HEK293 (cell line): ENCODE results near the gene STRA6.

Experiments used
- CTCF ChIA-PET: fragments of 350-600 bp; formaldehyde crosslinking; extraction: SDS; loops from one replicate; lab custom pipeline; 2021; ENCODE audit warnings: antibody characterized with exemption; lab: Yijun Ruan, JAX
- POLR2A ChIA-PET: fragments of 300-600 bp; formaldehyde crosslinking; extraction: SDS; loops from one replicate; lab custom pipeline; 2020; ENCODE audit warnings: antibody characterized with exemption, inconsistent platforms; lab: Yijun Ruan, JAX
- H3K27ac ChIP-seq: fragments of 200-500 bp; sonication (Bioruptor generic); 2 replicates; pipeline ENCODE4 v1.5.1; 2014; ENCODE audit warnings: low read depth, low read length, control low read depth, inconsistent platforms; ENCODE audit errors: extremely low read depth
- H3K36me3 ChIP-seq, 2 experiments: fragments of 200-500 bp in 1 of 2; sonication (Bioruptor generic) in 1 of 2; 1 replicate in 1 of 2; 2 replicates in 1 of 2; pipeline ENCODE4 v1.5.1; 2014 to 2017; ENCODE audit warnings: inconsistent platforms in 2 of 2, low read length in 2 of 2; ENCODE audit not compliant: control insufficient read depth in 2 of 2, insufficient read depth in 1 of 2
- H3K4me1 ChIP-seq: fragments of 200-500 bp; sonication (Bioruptor generic); 2 replicates; pipeline ENCODE4 v1.5.1; 2014; ENCODE audit warnings: mild to moderate bottlenecking, low read length, inconsistent platforms; ENCODE audit not compliant: control insufficient read depth, insufficient read depth
- H3K4me3 ChIP-seq: 2 replicates; pipeline ENCODE4 v1.5.1; 2011; ENCODE audit warnings: low read depth, mild to moderate bottlenecking, control low read depth, low read length, moderate library complexity
- H3K9me3 ChIP-seq: fragments of 200-500 bp; sonication (Bioruptor generic); 2 replicates; pipeline ENCODE4 v1.5.1; 2014; ENCODE audit warnings: low read depth, low read length, inconsistent platforms; ENCODE audit not compliant: control insufficient read depth, insufficient read depth
- GLI2 ChIP-seq: fragments of 450-650 bp; formaldehyde crosslinking; IDR thresholded peaks from 2 replicates; pipeline ENCODE4; 2017; ENCODE audit warnings: missing biosample characterization, missing genetic modification characterization, low read depth, borderline replicate concordance
- GLIS2 ChIP-seq: fragments of 450-650 bp; formaldehyde crosslinking; IDR thresholded peaks from 2 replicates; pipeline ENCODE4 v1.5.1; 2016; ENCODE audit warnings: missing biosample characterization, missing genetic modification characterization
- KLF7 ChIP-seq: fragments of 450-650 bp; formaldehyde crosslinking; IDR thresholded peaks from 2 replicates; pipeline ENCODE4 v1.5.1; 2016; ENCODE audit warnings: missing biosample characterization, missing genetic modification characterization, borderline replicate concordance
- MZF1 ChIP-seq: fragments of 450-650 bp; formaldehyde crosslinking; IDR thresholded peaks from 2 replicates; pipeline ENCODE4 v1.5.1; 2017; ENCODE audit warnings: missing biosample characterization, missing genetic modification characterization, borderline replicate concordance
- TCF7L2 ChIP-seq: IDR thresholded peaks from 2 replicates; pipeline ENCODE4 v1.6.1; 2011; ENCODE audit warnings: low read depth, mild to moderate bottlenecking, inconsistent platforms, low read length, moderate library complexity, borderline replicate concordance
- WT1 ChIP-seq: fragments of 450-650 bp; formaldehyde crosslinking; IDR thresholded peaks from 2 replicates; pipeline ENCODE4 v1.5.1; 2016; ENCODE audit warnings: missing biosample characterization, missing genetic modification characterization
- ZBTB20 ChIP-seq: fragments of 450-650 bp; formaldehyde crosslinking; IDR thresholded peaks from 2 replicates; pipeline ENCODE4 v1.5.1; 2016; ENCODE audit warnings: missing biosample characterization, missing genetic modification characterization
- ZFP69B ChIP-seq: fragments of 450-650 bp; formaldehyde crosslinking; IDR thresholded peaks from 2 replicates; pipeline ENCODE4 v1.5.1; 2016; ENCODE audit warnings: missing biosample characterization, missing genetic modification characterization
- ZIC2 ChIP-seq: fragments of 450-650 bp; formaldehyde crosslinking; IDR thresholded peaks from 2 replicates; pipeline ENCODE4 v1.5.1; 2016; ENCODE audit warnings: missing biosample characterization, missing genetic modification characterization
- ZNF138 ChIP-seq: fragments of 450-650 bp; formaldehyde crosslinking; IDR thresholded peaks from 2 replicates; pipeline ENCODE4 v1.5.1; 2016; ENCODE audit warnings: missing biosample characterization, missing genetic modification characterization, borderline replicate concordance
- ZNF157 ChIP-seq: fragments of 450-650 bp; formaldehyde crosslinking; IDR thresholded peaks from 2 replicates; pipeline ENCODE4 v1.5.1; 2016; ENCODE audit warnings: missing biosample characterization, missing genetic modification characterization
- ZNF529 ChIP-seq: fragments of 450-650 bp; formaldehyde crosslinking; IDR thresholded peaks from 2 replicates; pipeline ENCODE4 v1.5.1; 2017; ENCODE audit warnings: missing genetic modification characterization, missing biosample characterization; ENCODE audit not compliant: insufficient replicate concordance
- ZNF544 ChIP-seq: fragments of 450-650 bp; formaldehyde crosslinking; IDR thresholded peaks from 2 replicates; pipeline ENCODE4 v1.5.0; 2017; ENCODE audit warnings: missing biosample characterization, missing genetic modification characterization
- ZNF560 ChIP-seq: fragments of 450-650 bp; formaldehyde crosslinking; IDR thresholded peaks from 2 replicates; pipeline ENCODE4 v1.5.1; 2017; ENCODE audit warnings: missing biosample characterization, missing genetic modification characterization, borderline replicate concordance
- ZNF626 ChIP-seq: fragments of 450-650 bp; sonication (Bioruptor Pico); formaldehyde crosslinking; IDR thresholded peaks from 2 replicates; pipeline ENCODE4 v1.5.1; 2018; ENCODE audit warnings: missing biosample characterization, missing genetic modification characterization, inconsistent platforms
- ZNF660 ChIP-seq: fragments of 450-650 bp; IDR thresholded peaks from 2 replicates; pipeline ENCODE4 v1.5.1; 2018; ENCODE audit warnings: missing biosample characterization, mild to moderate bottlenecking, missing genetic modification characterization
- ZNF664 ChIP-seq: fragments of 450-650 bp; formaldehyde crosslinking; IDR thresholded peaks from 2 replicates; pipeline ENCODE4 v1.5.1; 2016; ENCODE audit warnings: missing biosample characterization, missing genetic modification characterization
- ZNF777 ChIP-seq: fragments of 450-650 bp; formaldehyde crosslinking; IDR thresholded peaks from 2 replicates; pipeline ENCODE4 v1.5.1; 2017; ENCODE audit warnings: missing biosample characterization, missing genetic modification characterization, borderline replicate concordance
- ZNF785 ChIP-seq: fragments of 450-650 bp; formaldehyde crosslinking; IDR thresholded peaks from 2 replicates; pipeline ENCODE4 v1.5.1; 2016; ENCODE audit warnings: missing biosample characterization, missing genetic modification characterization
- ZNF791 ChIP-seq: fragments of 450-650 bp; formaldehyde crosslinking; IDR thresholded peaks from 2 replicates; pipeline ENCODE4 v1.5.1; 2016; ENCODE audit warnings: missing biosample characterization, missing genetic modification characterization
- ZNF792 ChIP-seq: fragments of 450-650 bp; formaldehyde crosslinking; IDR thresholded peaks from 2 replicates; pipeline ENCODE4 v1.5.1; 2016; ENCODE audit warnings: missing biosample characterization, missing genetic modification characterization
- ZNF837 ChIP-seq: fragments of 450-650 bp; formaldehyde crosslinking; IDR thresholded peaks from 2 replicates; pipeline ENCODE4 v1.5.1; 2016; ENCODE audit warnings: missing biosample characterization, missing genetic modification characterization
- ZXDB ChIP-seq: fragments of 450-650 bp; formaldehyde crosslinking; IDR thresholded peaks from 2 replicates; pipeline ENCODE4 v1.5.1; 2016; ENCODE audit warnings: missing biosample characterization, missing genetic modification characterization
- TF ChIP-seq, protein P1 (sequence below): fragments of 450-650 bp; formaldehyde crosslinking; IDR thresholded peaks from 2 replicates; pipeline ENCODE4 v1.5.1; 2016; ENCODE audit warnings: missing biosample characterization, missing genetic modification characterization
- TF ChIP-seq, protein P2 (sequence below): fragments of 450-650 bp; formaldehyde crosslinking; IDR thresholded peaks from 2 replicates; pipeline ENCODE4 v1.5.1; 2016; ENCODE audit warnings: missing biosample characterization, missing genetic modification characterization
- TF ChIP-seq, protein P3 (sequence below): fragments of 450-650 bp; formaldehyde crosslinking; IDR thresholded peaks from 2 replicates; pipeline ENCODE4 v1.5.1; 2016; ENCODE audit warnings: missing biosample characterization, missing genetic modification characterization
- TF ChIP-seq, protein P4 (sequence below): fragments of 450-650 bp; formaldehyde crosslinking; IDR thresholded peaks from 2 replicates; pipeline ENCODE4 v1.5.1; 2017; ENCODE audit warnings: missing biosample characterization, missing genetic modification characterization

The STRA6 gene

DNA sequence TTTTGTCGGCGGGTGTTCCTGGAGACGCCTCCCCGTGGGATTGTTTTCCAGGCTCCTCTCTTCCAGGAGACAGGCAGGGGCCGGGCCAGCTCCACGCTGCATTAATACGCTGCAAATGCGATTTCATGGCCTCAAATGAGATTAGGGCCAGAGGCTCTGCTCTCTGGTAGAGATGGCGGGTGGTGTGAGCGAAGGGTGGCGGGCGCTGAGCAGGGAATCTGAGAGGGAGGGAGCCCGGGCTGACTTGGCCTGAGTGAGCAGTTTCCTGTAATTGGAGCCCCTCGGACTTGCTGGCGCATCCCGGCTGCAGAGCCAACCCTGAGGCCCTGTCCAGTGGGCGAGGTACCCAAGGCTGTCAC lies 26.1 kb upstream of the STRA6 start (continued):
- TF ChIP-seq, protein P1, sequence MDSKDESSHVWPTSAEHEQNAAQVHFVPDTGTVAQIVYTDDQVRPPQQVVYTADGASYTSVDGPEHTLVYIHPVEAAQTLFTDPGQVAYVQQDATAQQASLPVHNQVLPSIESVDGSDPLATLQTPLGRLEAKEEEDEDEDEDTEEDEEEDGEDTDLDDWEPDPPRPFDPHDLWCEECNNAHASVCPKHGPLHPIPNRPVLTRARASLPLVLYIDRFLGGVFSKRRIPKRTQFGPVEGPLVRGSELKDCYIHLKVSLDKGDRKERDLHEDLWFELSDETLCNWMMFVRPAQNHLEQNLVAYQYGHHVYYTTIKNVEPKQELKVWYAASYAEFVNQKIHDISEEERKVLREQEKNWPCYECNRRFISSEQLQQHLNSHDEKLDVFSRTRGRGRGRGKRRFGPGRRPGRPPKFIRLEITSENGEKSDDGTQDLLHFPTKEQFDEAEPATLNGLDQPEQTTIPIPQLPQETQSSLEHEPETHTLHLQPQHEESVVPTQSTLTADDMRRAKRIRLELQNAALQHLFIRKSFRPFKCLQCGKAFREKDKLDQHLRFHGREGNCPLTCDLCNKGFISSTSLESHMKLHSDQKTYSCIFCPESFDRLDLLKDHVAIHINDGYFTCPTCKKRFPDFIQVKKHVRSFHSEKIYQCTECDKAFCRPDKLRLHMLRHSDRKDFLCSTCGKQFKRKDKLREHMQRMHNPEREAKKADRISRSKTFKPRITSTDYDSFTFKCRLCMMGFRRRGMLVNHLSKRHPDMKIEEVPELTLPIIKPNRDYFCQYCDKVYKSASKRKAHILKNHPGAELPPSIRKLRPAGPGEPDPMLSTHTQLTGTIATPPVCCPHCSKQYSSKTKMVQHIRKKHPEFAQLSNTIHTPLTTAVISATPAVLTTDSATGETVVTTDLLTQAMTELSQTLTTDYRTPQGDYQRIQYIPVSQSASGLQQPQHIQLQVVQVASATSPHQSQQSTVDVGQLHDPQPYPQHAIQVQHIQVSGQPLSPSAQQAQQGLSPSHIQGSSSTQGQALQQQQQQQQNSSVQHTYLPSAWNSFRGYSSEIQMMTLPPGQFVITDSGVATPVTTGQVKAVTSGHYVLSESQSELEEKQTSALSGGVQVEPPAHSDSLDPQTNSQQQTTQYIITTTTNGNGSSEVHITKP, result no peak
- TF ChIP-seq ZNF138 (no peak), ZNF660 (no peak), TCF7L2 (no peak), ZNF157 (tag by site-specific recombination) (no peak), ZNF544 (tag by site-specific recombination) (no peak), GLI2 (tag by site-specific recombination) (no peak), ZNF626 (tag by site-specific recombination) (no peak), ZNF791 (no peak), ZNF837 (tag by site-specific recombination) (no peak), ZIC2 (tag by site-specific recombination) (peak; percentile 7; the same call in 1 of the 2 replicates)
- TF ChIP-seq, protein P2, sequence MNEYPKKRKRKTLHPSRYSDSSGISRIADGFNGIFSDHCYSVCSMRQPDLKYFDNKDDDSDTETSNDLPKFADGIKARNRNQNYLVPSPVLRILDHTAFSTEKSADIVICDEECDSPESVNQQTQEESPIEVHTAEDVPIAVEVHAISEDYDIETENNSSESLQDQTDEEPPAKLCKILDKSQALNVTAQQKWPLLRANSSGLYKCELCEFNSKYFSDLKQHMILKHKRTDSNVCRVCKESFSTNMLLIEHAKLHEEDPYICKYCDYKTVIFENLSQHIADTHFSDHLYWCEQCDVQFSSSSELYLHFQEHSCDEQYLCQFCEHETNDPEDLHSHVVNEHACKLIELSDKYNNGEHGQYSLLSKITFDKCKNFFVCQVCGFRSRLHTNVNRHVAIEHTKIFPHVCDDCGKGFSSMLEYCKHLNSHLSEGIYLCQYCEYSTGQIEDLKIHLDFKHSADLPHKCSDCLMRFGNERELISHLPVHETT (tag by site-specific recombination), result no peak

DNA sequence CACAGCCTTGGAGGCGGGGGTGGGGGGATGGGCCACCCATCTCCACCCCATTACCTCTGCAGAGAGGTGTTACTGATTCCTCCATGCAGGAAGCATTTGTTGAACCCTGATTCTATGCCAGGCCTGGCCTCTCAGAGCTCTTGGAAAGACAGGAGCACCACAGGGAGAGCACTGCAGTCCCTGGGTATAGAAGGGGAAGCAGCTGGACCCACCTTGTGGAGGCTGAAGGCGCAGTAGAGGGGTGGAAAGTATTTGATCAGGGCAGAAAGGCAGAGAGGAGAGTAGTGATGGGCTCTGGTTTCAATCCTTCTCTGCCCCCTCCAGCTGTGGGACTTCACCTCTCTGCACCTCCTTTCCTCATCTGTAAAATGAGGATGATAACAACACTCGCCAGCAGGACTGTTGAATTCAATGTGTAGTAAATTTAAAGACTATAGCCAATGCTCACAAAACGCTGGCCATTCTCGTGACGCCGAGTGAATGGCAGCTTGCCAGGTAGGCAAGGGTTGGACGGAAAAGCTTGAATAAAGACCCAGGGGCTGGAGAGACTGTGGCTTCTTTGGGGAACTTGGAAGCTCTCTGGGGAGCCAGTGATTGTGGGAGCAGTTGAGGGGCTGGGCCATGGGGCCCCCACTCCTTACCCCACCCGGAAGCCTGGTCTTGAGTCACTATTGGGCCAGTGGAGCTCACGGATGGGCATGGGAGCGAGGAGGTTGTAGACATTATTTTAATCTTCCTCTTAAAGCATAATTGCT lies 25.6 kb upstream of the STRA6 start:
- ChIA-PET CTCF (interaction anchor here (1.4 to 1.8 kb wide), 2 partner anchors 73 to 84 kb away, joined by 5 to 6 read pairs; no protein-coding TSS in a partner anchor), POLR2A (interaction anchor here (0.8 to 0.9 kb wide), 2 partner anchors 92 to 100 kb away, joined by 3 read pairs; no protein-coding TSS in a partner anchor)
- H3K4me1 ChIP-seq, result peaks cover 24% of the 10 kb centered on the region
- H3K27ac ChIP-seq, result peak overlapping the region; percentile 86
- H3K4me3 ChIP-seq, result no peak overlapping the region
- H3K36me3 ChIP-seq, result no peaks in the 10 kb centered on the region
- no peaks in the 10 kb centered on the region for H3K9me3 ChIP-seq
- TF ChIP-seq GLIS2 (peak; percentile 80; the same call in 1 of the 2 replicates), ZNF560 (tag by site-specific recombination) (no peak), MZF1 (tag by site-specific recombination) (no peak), ZNF792 (tag by site-specific recombination) (no peak), ZNF785 (no peak), ZNF777 (tag by site-specific recombination) (no peak), KLF7 (tag by site-specific recombination) (no peak), ZBTB20 (tag by site-specific recombination) (peak; percentile 18; the same call in 1 of the 2 replicates), ZXDB (tag by site-specific recombination) (peak; percentile 93), ZIC2 (tag by site-specific recombination) (peak; percentile 51; the same call in 1 of the 2 replicates), ZNF664 (peak; percentile 99), ZFP69B (0 out of 2 replicates have a peak, but pooled peaks have one; percentile 13), ZNF529 (tag by site-specific recombination) (no peak), WT1 (0 out of 2 replicates have a peak, but pooled peaks have one; percentile 5)
- TF ChIP-seq, protein P3, sequence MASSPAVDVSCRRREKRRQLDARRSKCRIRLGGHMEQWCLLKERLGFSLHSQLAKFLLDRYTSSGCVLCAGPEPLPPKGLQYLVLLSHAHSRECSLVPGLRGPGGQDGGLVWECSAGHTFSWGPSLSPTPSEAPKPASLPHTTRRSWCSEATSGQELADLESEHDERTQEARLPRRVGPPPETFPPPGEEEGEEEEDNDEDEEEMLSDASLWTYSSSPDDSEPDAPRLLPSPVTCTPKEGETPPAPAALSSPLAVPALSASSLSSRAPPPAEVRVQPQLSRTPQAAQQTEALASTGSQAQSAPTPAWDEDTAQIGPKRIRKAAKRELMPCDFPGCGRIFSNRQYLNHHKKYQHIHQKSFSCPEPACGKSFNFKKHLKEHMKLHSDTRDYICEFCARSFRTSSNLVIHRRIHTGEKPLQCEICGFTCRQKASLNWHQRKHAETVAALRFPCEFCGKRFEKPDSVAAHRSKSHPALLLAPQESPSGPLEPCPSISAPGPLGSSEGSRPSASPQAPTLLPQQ (tag by site-specific recombination), result peak; percentile 63; the same call in 1 of the 2 replicates
- TF ChIP-seq, protein P4, sequence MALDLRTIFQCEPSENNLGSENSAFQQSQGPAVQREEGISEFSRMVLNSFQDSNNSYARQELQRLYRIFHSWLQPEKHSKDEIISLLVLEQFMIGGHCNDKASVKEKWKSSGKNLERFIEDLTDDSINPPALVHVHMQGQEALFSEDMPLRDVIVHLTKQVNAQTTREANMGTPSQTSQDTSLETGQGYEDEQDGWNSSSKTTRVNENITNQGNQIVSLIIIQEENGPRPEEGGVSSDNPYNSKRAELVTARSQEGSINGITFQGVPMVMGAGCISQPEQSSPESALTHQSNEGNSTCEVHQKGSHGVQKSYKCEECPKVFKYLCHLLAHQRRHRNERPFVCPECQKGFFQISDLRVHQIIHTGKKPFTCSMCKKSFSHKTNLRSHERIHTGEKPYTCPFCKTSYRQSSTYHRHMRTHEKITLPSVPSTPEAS (tag by site-specific recombination), result no peak
